Neural cell (in vitro differentiated cells): ENCODE results near the gene GDI1. TPM values are rescaled to one million over a fixed set of nuclear protein-coding genes. Genes with fewer than 3 reads are reported as not detected.
A peak's percentile ranks its signal among the peaks of the same experiment; 100 is the strongest.

Source experiments
- H2AFZ ChIP-seq: fragments of 200-600, 300-800 bp; sonication (generic), shearing (Covaris generic); 2 replicates; pipeline ENCODE4 v1.6.0; 2014; ENCODE audit warnings: low read depth, mild to moderate bottlenecking, antibody characterized with exemption, low read length, moderate library complexity
- H3F3A ChIP-seq: fragments of 200-600 bp; shearing (Covaris generic); 2 replicates; pipeline ENCODE4 v1.6.1; 2016; ENCODE audit warnings: mild to moderate bottlenecking, moderate library complexity, mixed read lengths, antibody characterized with exemption, low read length; ENCODE audit not compliant: insufficient read depth, poor library complexity, severe bottlenecking
- H3K27ac ChIP-seq: fragments of 200-600, 300-800 bp; sonication (generic), shearing (Covaris generic); 2 replicates; pipeline ENCODE4 v1.5.1; 2014; ENCODE audit warnings: mild to moderate bottlenecking, low read length, moderate library complexity
- H3K27me3 ChIP-seq: fragments of 300-800, 200-600 bp; sonication (generic), shearing (Covaris generic); 2 replicates; pipeline ENCODE4 v1.6.0; 2014; ENCODE audit warnings: mild to moderate bottlenecking, low read depth, low read length, moderate library complexity; ENCODE audit not compliant: insufficient read depth
- H3K36me3 ChIP-seq: fragments of 300-800, 200-600 bp; sonication (generic), shearing (Covaris generic); 2 replicates; pipeline ENCODE4 v1.5.1; 2014; ENCODE audit warnings: mild to moderate bottlenecking, antibody characterized with exemption, low read length, moderate library complexity; ENCODE audit not compliant: insufficient read depth
- H3K4me2 ChIP-seq: fragments of 300-800, 200-600 bp; sonication (generic), shearing (Covaris generic); 2 replicates; pipeline ENCODE4 v1.6.0; 2014; ENCODE audit warnings: mild to moderate bottlenecking, low read length
- H3K4me3 ChIP-seq: fragments of 300-800, 200-600 bp; sonication (generic), shearing (Covaris generic); 2 replicates; pipeline ENCODE4 v1.5.1; 2014; ENCODE audit warnings: mild to moderate bottlenecking, low read length, moderate library complexity
- H3K79me2 ChIP-seq: fragments of 200-600 bp; shearing (Covaris generic); replicated peaks from 2 replicates; pipeline ENCODE4 v1.6.0; 2014; ENCODE audit warnings: mild to moderate bottlenecking, low read length, moderate library complexity; ENCODE audit not compliant: insufficient read depth
- H3K9ac ChIP-seq: fragments of 300-800, 200-600 bp; sonication (generic), shearing (Covaris generic); 2 replicates; pipeline ENCODE4 v1.6.1; 2016; ENCODE audit warnings: mild to moderate bottlenecking, low read length, mixed read lengths
- H3K9me2 ChIP-seq: fragments of 200-600 bp; shearing (Covaris generic); 2 replicates; pipeline ENCODE4 v1.6.1; 2016; ENCODE audit warnings: mild to moderate bottlenecking, low read length, mixed read lengths; ENCODE audit not compliant: insufficient read depth
- H3K9me3 ChIP-seq: fragments of 200-600, 300-800 bp; sonication (generic), shearing (Covaris generic); 2 replicates; pipeline ENCODE4 v1.6.1; 2016; ENCODE audit warnings: mild to moderate bottlenecking, mixed run types, low read length, moderate library complexity, mixed read lengths
- H4K20me1 ChIP-seq: fragments of 200-600 bp; shearing (Covaris generic); 2 replicates; pipeline ENCODE4 v1.6.1; 2016; ENCODE audit warnings: mild to moderate bottlenecking, mixed run types; ENCODE audit not compliant: insufficient read depth
- EP300 ChIP-seq: fragments of 450-650 bp; conservative IDR thresholded peaks from 2 replicates; pipeline ENCODE4 v1.6.1; 2014; ENCODE audit warnings: antibody characterized with exemption, mild to moderate bottlenecking, moderate library complexity; ENCODE audit not compliant: poor library complexity, severe bottlenecking
- EZH2 ChIP-seq: fragments of 200-600, 300-800 bp; shearing (Covaris generic), sonication (generic); IDR thresholded peaks from 2 replicates; pipeline ENCODE4 v1.6.1; 2014; ENCODE audit warnings: antibody characterized with exemption, low read length, borderline replicate concordance, mild to moderate bottlenecking; ENCODE audit not compliant: insufficient read depth, poor library complexity, severe bottlenecking
- MXI1 ChIP-seq: fragments of 450-650 bp; conservative IDR thresholded peaks from 2 replicates; pipeline ENCODE4 v1.6.1; 2014; ENCODE audit warnings: antibody characterized with exemption, mild to moderate bottlenecking; ENCODE audit not compliant: poor library complexity, severe bottlenecking
- POLR2AphosphoS5 ChIP-seq: IDR thresholded peaks from 2 replicates; pipeline ENCODE4 v1.6.1; 2012
- RAD21 ChIP-seq: fragments of 450-650 bp; conservative IDR thresholded peaks from 2 replicates; pipeline ENCODE4 v1.6.1; 2014; ENCODE audit warnings: antibody characterized with exemption, mild to moderate bottlenecking, moderate library complexity
- REST ChIP-seq: IDR thresholded peaks from 2 replicates; pipeline ENCODE4 v1.6.1; 2012; ENCODE audit warnings: borderline replicate concordance
- SMC3 ChIP-seq: fragments of 450-650 bp; conservative IDR thresholded peaks from 2 replicates; pipeline ENCODE4 v1.6.1; 2014; ENCODE audit warnings: antibody characterized with exemption, mild to moderate bottlenecking, moderate library complexity; ENCODE audit not compliant: poor library complexity
- TAF1 ChIP-seq: IDR thresholded peaks from 2 replicates; pipeline ENCODE4 v1.6.1; 2012; ENCODE audit warnings: low read depth
- polyA plus RNA-seq: library from polyadenylated mRNA; depleted of rRNA; stranded (reverse); fragments of >200 nt; gene quantifications from 2 replicates; pipeline ENCODE4 v1.2.3, GENCODE V29; 2014
- TF ChIP-seq, protein P1 (sequence below): fragments of 450-650 bp; IDR thresholded peaks from 2 replicates; pipeline ENCODE4 v1.5.1; 2014; ENCODE audit warnings: antibody characterized with exemption, mild to moderate bottlenecking, moderate library complexity; ENCODE audit not compliant: poor library complexity, severe bottlenecking

The GDI1 gene
- polyA plus RNA-seq, 1 donor from 2014 or later, result 370 TPM

DNA sequence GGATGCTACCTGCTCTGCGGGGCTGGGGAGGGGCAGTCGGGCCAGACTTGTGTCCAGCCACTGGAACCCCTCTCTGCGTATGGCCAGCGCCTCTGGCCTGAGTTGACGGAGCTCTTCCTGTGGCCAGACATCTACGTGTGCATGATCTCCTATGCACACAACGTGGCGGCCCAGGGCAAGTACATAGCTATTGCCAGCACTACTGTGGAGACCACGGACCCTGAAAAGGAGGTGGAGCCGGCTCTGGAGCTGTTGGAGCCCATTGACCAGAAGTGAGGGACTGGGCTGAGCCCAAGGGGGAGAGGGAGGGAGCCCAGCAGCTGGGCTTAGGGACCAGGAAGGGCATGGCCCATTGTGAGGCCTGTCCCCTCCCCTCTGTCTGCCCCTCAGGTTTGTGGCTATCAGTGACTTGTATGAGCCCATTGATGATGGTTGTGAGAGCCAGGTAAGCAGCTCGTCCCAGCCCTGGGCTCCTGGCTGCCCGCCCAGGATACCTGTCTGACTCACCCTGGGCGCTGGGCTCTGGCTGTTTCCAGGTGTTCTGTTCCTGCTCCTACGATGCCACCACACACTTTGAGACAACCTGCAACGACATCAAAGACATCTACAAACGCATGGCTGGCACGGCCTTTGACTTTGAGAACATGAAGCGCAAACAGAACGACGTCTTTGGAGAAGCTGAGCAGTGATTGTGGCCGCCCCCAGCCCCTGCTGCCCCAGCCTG lies 5.2 kb downstream of the GDI1 start:
- TF ChIP-seq REST (no peak), POLR2AphosphoS5 (no peak), TAF1 (no peak), SMC3 (no peak), EZH2 (no peak)
- Histone ChIP-seq H3K27me3 (no peaks in the 10 kb centered on the region), H3K36me3 (no peaks in the 10 kb centered on the region), H3K9ac (no peak overlapping the region), H3K9me3 (no peaks in the 10 kb centered on the region), H3K4me2 (no peak overlapping the region), H2AFZ (no peak overlapping the region), H3K9me2 (no peaks in the 10 kb centered on the region), H3K4me3 (no peak overlapping the region), H3F3A (no peaks in the 10 kb centered on the region), H3K79me2 (peaks cover 23% of the 10 kb centered on the region), H3K27ac (no peak overlapping the region), H4K20me1 (no peaks in the 10 kb centered on the region)

GRCh38 chrX:154443479-154443910 lies 6.5 kb downstream of the GDI1 start:
- Histone ChIP-seq H3K27ac (peak overlapping the region; percentile 77), H3K79me2 (peaks cover 13% of the 10 kb centered on the region), H3K9ac (peak overlapping the region; percentile 73)

More at GRCh38 chrX:154443479-154443910, 6.5 kb downstream of the GDI1 start:
- Histone ChIP-seq H3K36me3 (no peaks in the 10 kb centered on the region), H3K9me2 (no peaks in the 10 kb centered on the region), H2AFZ (no peak overlapping the region), H3F3A (no peaks in the 10 kb centered on the region), H4K20me1 (no peaks in the 10 kb centered on the region), H3K27me3 (no peaks in the 10 kb centered on the region), H3K4me2 (no peak overlapping the region), H3K9me3 (no peaks in the 10 kb centered on the region), H3K4me3 (peak overlapping the region; percentile 60)
- TF ChIP-seq EZH2 (no peak), TAF1 (no peak), RAD21 (no peak), SMC3 (no peak), EP300 (no peak), POLR2AphosphoS5 (no peak), MXI1 (no peak), REST (no peak)
- TF ChIP-seq, protein P1, sequence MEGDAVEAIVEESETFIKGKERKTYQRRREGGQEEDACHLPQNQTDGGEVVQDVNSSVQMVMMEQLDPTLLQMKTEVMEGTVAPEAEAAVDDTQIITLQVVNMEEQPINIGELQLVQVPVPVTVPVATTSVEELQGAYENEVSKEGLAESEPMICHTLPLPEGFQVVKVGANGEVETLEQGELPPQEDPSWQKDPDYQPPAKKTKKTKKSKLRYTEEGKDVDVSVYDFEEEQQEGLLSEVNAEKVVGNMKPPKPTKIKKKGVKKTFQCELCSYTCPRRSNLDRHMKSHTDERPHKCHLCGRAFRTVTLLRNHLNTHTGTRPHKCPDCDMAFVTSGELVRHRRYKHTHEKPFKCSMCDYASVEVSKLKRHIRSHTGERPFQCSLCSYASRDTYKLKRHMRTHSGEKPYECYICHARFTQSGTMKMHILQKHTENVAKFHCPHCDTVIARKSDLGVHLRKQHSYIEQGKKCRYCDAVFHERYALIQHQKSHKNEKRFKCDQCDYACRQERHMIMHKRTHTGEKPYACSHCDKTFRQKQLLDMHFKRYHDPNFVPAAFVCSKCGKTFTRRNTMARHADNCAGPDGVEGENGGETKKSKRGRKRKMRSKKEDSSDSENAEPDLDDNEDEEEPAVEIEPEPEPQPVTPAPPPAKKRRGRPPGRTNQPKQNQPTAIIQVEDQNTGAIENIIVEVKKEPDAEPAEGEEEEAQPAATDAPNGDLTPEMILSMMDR, result no peak
